H9 (cell line): ENCODE data around the gene VPS39. TPM values are rescaled to one million over a fixed set of nuclear protein-coding genes. Genes with fewer than 3 reads are reported as not detected.

ENCODE experiments used
- DNase-seq: peaks from one replicate; pipeline ENCODE4 v3.0.0-alpha.2; 2017
- H2AFZ ChIP-seq: one replicate; pipeline ENCODE4 v1.6.1; 2013; ENCODE audit warnings: mild to moderate bottlenecking, low read length, control low read depth, moderate library complexity
- H2AK5ac ChIP-seq: 2 replicates; pipeline ENCODE4 v1.6.1; 2013; ENCODE audit warnings: low read length, control low read depth, mixed read lengths; ENCODE audit not compliant: insufficient read length
- H2BK120ac ChIP-seq: one replicate; pipeline ENCODE4 v1.6.1; 2013; ENCODE audit warnings: low read depth, mild to moderate bottlenecking, low read length, control low read depth, inconsistent platforms; ENCODE audit not compliant: poor library complexity, severe bottlenecking
- H2BK12ac ChIP-seq: 2 replicates; pipeline ENCODE4 v1.6.1; 2013; ENCODE audit warnings: low read length, control low read depth, mixed read lengths, low read depth; ENCODE audit not compliant: insufficient read length
- H2BK15ac ChIP-seq: 2 replicates; pipeline ENCODE4 v1.6.1; 2013; ENCODE audit warnings: low read depth, low read length, control low read depth
- H2BK20ac ChIP-seq: one replicate; pipeline ENCODE4 v1.6.1; 2013; ENCODE audit warnings: low read depth, mild to moderate bottlenecking, low read length, control low read depth, inconsistent platforms; ENCODE audit not compliant: poor library complexity, severe bottlenecking
- H2BK5ac ChIP-seq: 2 replicates; pipeline ENCODE4 v1.6.1; 2013; ENCODE audit warnings: low read length, control low read depth, mixed read lengths; ENCODE audit not compliant: insufficient read length
- H3K14ac ChIP-seq: 2 replicates; pipeline ENCODE4 v1.6.1; 2013; ENCODE audit warnings: low read length, control low read depth; ENCODE audit not compliant: insufficient read depth
- H3K18ac ChIP-seq: 2 replicates; pipeline ENCODE4 v1.6.1; 2013; ENCODE audit warnings: low read depth, mild to moderate bottlenecking, mixed read lengths, low read length, control low read depth; ENCODE audit not compliant: insufficient read length
- H3K23ac ChIP-seq: 2 replicates; pipeline ENCODE4 v1.6.1; 2013; ENCODE audit warnings: low read length, control low read depth, mixed read lengths, low read depth; ENCODE audit not compliant: insufficient read length
- H3K23me2 ChIP-seq: 2 replicates; pipeline ENCODE4 v1.6.1; 2013; ENCODE audit warnings: low read depth, mild to moderate bottlenecking, mixed read lengths, low read length, control low read depth; ENCODE audit not compliant: insufficient read length, poor library complexity, severe bottlenecking
- H3K27ac ChIP-seq: 2 replicates; pipeline ENCODE4 v1.5.1; 2013; ENCODE audit warnings: low read length, control low read depth, mixed read lengths, low read depth; ENCODE audit not compliant: insufficient read length
- H3K27me3 ChIP-seq: 2 replicates; pipeline ENCODE4 v1.6.1; 2013; ENCODE audit warnings: low read length, control low read depth, inconsistent platforms; ENCODE audit not compliant: insufficient read depth
- H3K4ac ChIP-seq: 2 replicates; pipeline ENCODE4 v1.6.1; 2013; ENCODE audit warnings: low read depth, mild to moderate bottlenecking, control low read depth, inconsistent platforms, low read length, moderate library complexity
- H3K4me1 ChIP-seq: 2 replicates; pipeline ENCODE4 v1.6.1; 2013; ENCODE audit warnings: low read length, control low read depth, inconsistent platforms; ENCODE audit not compliant: insufficient read depth
- H3K4me2 ChIP-seq: 2 replicates; pipeline ENCODE4 v1.6.1; 2013; ENCODE audit warnings: low read length, control low read depth, mixed read lengths; ENCODE audit not compliant: insufficient read length, insufficient read depth
- H3K56ac ChIP-seq: 2 replicates; pipeline ENCODE4 v1.6.1; 2013; ENCODE audit warnings: low read depth, mild to moderate bottlenecking, mixed read lengths, low read length, control low read depth; ENCODE audit not compliant: insufficient read length
- H3K79me1 ChIP-seq: 2 replicates; pipeline ENCODE4 v1.6.1; 2013; ENCODE audit warnings: low read depth, mild to moderate bottlenecking, moderate library complexity, low read length, control low read depth, inconsistent platforms; ENCODE audit not compliant: insufficient read depth, poor library complexity, severe bottlenecking
- H3K79me2 ChIP-seq: 2 replicates; pipeline ENCODE4 v1.6.1; 2013; ENCODE audit warnings: low read length, control low read depth, inconsistent platforms; ENCODE audit not compliant: insufficient read depth
- H3K9ac ChIP-seq: 2 replicates; pipeline ENCODE4 v1.6.1; 2013; ENCODE audit warnings: low read length, control low read depth, mixed read lengths; ENCODE audit not compliant: insufficient read length; ENCODE audit errors: extremely low read depth
- H3K9me3 ChIP-seq: one replicate; pipeline ENCODE4 v1.6.1; 2013; ENCODE audit warnings: low read depth, low read length, inconsistent platforms; ENCODE audit not compliant: control insufficient read depth
- H3T11ph ChIP-seq: one replicate; pipeline ENCODE4 v1.6.1; 2013; ENCODE audit warnings: mild to moderate bottlenecking, low read length, control low read depth, inconsistent platforms
- H4K20me1 ChIP-seq: one replicate; pipeline ENCODE4 v1.6.1; 2013; ENCODE audit not compliant: control insufficient read depth, insufficient read length, insufficient read depth
- H4K5ac ChIP-seq: 2 replicates; pipeline ENCODE4 v1.6.1; 2013; ENCODE audit warnings: low read depth, mild to moderate bottlenecking, mixed read lengths, low read length, control low read depth; ENCODE audit not compliant: insufficient read length
- H4K8ac ChIP-seq: replicated peaks from 2 replicates; pipeline ENCODE4 v1.6.1; 2013; ENCODE audit warnings: low read length, control low read depth, mixed read lengths, low read depth; ENCODE audit not compliant: insufficient read length
- H4K91ac ChIP-seq: 2 replicates; pipeline ENCODE4 v1.6.1; 2013; ENCODE audit warnings: low read depth, mild to moderate bottlenecking, moderate library complexity, mixed read lengths, low read length, control low read depth; ENCODE audit not compliant: insufficient read length
- H3K27ac Mint-ChIP-seq, 3 experiments: 2 replicates in 2 of 3; 3 replicates in 1 of 3; pipeline ENCODE4 v1.8.0; 2020 to 2021; ENCODE audit warnings: mixed read lengths in 3 of 3, mild to moderate bottlenecking in 1 of 3, moderate library complexity in 1 of 3
- H3K27me3 Mint-ChIP-seq: 2 replicates; pipeline ENCODE4 v1.8.0; 2021; ENCODE audit warnings: low read depth, mild to moderate bottlenecking, moderate library complexity, mixed read lengths
- H3K36me3 Mint-ChIP-seq, 3 experiments: 2 replicates in 2 of 3; 3 replicates in 1 of 3; pipeline ENCODE4 v1.8.0; 2020 to 2021; ENCODE audit warnings: low read depth in 3 of 3, mixed read lengths in 3 of 3; ENCODE audit not compliant: insufficient read depth in 1 of 3
- H3K4me1 Mint-ChIP-seq, 2 experiments: 2 replicates each; pipeline ENCODE4 v1.8.0; 2020; ENCODE audit warnings: mixed read lengths in 2 of 2
- H3K4me3 Mint-ChIP-seq, 2 experiments: 2 replicates in 1 of 2; 3 replicates in 1 of 2; pipeline ENCODE4 v1.8.0; 2020 to 2021; ENCODE audit warnings: mild to moderate bottlenecking in 2 of 2, mixed read lengths in 2 of 2, moderate library complexity in 1 of 2
- H3K9me3 Mint-ChIP-seq, 2 experiments: 2 replicates in 1 of 2; 3 replicates in 1 of 2; pipeline ENCODE4 v1.8.0; 2020; ENCODE audit warnings: mild to moderate bottlenecking in 2 of 2, mixed read lengths in 2 of 2, moderate library complexity in 1 of 2
- WGBS: extraction: QIAGEN DNeasy Blood & Tissue Kit; methylation state at CpG from one replicate; pipeline ENCODE4 v1.1.7; 2013; ENCODE audit warnings: missing lambda C conversion rate, low lambda C conversion rate, mixed read lengths; ENCODE audit not compliant: insufficient read length; ENCODE audit errors: extremely low coverage; 5-methylcytosine and 5-hydroxymethylcytosine counted together
- total RNA-seq: library from RNA; stranded (reverse); gene quantifications from 2 replicates; pipeline ENCODE4 v1.2.1, GENCODE V29; 2021
- TF ChIP-seq, protein P1 (sequence below): fragments of 200-600 bp; sonication (generic); conservative IDR thresholded peaks from 3 replicates; pipeline ENCODE4 v1.8.0; 2021; ENCODE audit warnings: antibody characterized with exemption, mild to moderate bottlenecking

VPS39 gene
- total RNA-seq, 1 experiment from 2014 or later, result 48.6 TPM

DNA sequence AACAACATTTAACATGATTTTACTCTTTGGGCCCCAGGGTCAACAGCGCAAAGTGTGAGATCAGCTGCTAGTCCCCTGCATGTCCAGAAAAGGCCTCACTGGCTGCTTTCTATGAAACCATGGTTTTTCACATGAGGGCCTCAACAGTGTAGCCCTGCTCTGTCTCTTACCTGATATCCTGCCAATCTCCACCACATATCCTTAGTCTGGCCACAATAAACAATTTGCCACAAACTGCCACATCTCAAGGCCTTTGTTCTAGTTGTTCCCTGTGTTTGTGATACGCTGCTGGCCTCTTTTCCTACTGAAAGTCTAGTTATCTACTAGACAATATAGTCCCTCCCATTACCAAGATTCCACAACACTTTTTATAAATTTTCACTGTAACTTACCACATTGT lies 17.7 kb downstream of the VPS39 start:
- Histone ChIP-seq H4K8ac (no peak overlapping the region), H2BK12ac (no peak overlapping the region), H3K4ac (no peak overlapping the region), H4K91ac (no peak overlapping the region), H2AFZ (no peak overlapping the region), H3K4me2 (no peak overlapping the region), H3K23me2 (no peaks in the 10 kb centered on the region), H3K27ac (no peak overlapping the region), H2BK120ac (no peak overlapping the region), H3K9ac (no peak overlapping the region), H3K18ac (no peak overlapping the region), H3K4me1 (no peaks in the 10 kb centered on the region), H3K23ac (no peak overlapping the region), H3K9me3 (no peaks in the 10 kb centered on the region), H4K5ac (no peak overlapping the region), H2BK15ac (no peak overlapping the region), H3K14ac (no peak overlapping the region), H2BK5ac (no peak overlapping the region), H3K79me1 (no peaks in the 10 kb centered on the region), H3T11ph (no peak overlapping the region), H3K27me3 (no peaks in the 10 kb centered on the region), H2AK5ac (no peak overlapping the region), H2BK20ac (no peak overlapping the region), H4K20me1 (no peaks in the 10 kb centered on the region), H3K56ac (no peak overlapping the region), H3K79me2 (no peaks in the 10 kb centered on the region)
- Mint-ChIP-seq H3K9me3 (no peaks in the 10 kb centered on the region), H3K36me3 (peaks cover 13 to 53% (median 46%) of the 10 kb centered on the region in 3 experiments; a peak in 6 of 7 replicates), H3K4me1 (no peaks in the 10 kb centered on the region), H3K27ac (no peak overlapping the region), H3K4me3 (no peak overlapping the region), H3K27me3 (no peaks in the 10 kb centered on the region)
- DNase-seq, result no peak
- WGBS, result no CpG with 5 or more reads among the region's 2 CpGs
- TF ChIP-seq, protein P1, sequence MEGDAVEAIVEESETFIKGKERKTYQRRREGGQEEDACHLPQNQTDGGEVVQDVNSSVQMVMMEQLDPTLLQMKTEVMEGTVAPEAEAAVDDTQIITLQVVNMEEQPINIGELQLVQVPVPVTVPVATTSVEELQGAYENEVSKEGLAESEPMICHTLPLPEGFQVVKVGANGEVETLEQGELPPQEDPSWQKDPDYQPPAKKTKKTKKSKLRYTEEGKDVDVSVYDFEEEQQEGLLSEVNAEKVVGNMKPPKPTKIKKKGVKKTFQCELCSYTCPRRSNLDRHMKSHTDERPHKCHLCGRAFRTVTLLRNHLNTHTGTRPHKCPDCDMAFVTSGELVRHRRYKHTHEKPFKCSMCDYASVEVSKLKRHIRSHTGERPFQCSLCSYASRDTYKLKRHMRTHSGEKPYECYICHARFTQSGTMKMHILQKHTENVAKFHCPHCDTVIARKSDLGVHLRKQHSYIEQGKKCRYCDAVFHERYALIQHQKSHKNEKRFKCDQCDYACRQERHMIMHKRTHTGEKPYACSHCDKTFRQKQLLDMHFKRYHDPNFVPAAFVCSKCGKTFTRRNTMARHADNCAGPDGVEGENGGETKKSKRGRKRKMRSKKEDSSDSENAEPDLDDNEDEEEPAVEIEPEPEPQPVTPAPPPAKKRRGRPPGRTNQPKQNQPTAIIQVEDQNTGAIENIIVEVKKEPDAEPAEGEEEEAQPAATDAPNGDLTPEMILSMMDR, result no peak
